ENCODE measurements around the gene UBFD1. TPM values are rescaled to one million over a fixed set of nuclear protein-coding genes. Genes with fewer than 3 reads are reported as not detected.
"Not testable (repeated sequence)": the region's sequence is repeated elsewhere in the genome, so short reads cannot be mapped to it uniquely, and the experiment has no call there.

UBFD1 gene
- polyA plus RNA-seq: 12.4 TPM

GRCh38 chr16:23556881-23557778 lies at the start of gene UBFD1, which contains the start of gene EARS2:
UBFD1 (plus strand) TSS chr16:23557727; CDS start chr16:23557743, 16 bp downstream.
EARS2 (minus strand) TSS chr16:23557350; CDS start chr16:23557343, 7 bp downstream.
- peak within 1 kb of the TSS; percentile 92 to 98 (median 96) for H3K27ac Mint-ChIP-seq
- no peaks in the 10 kb centered on the region for H3K27me3 Mint-ChIP-seq
- peak within 1 kb of the TSS; percentile 93 to 99 (median 96) for H3K4me3 Mint-ChIP-seq
- H3K4me1 Mint-ChIP-seq: peaks cover 8 to 35% (median 22%) of the 10 kb centered on the region in 3 donors
- no peaks in the 10 kb centered on the region for H3K9me3 Mint-ChIP-seq
- no peaks in the 10 kb centered on the region for H3K36me3 Mint-ChIP-seq

- Mint-ChIP-seq H3K9me3 (peaks cover 0 to 2% (median 0%) of the 10 kb centered on the region in 3 donors), H3K27me3 (no peaks in the 10 kb centered on the region), H3K4me1 (peaks cover 39 to 45% (median 39%) of the 10 kb centered on the region in 3 donors), H3K27ac (peak overlapping the region; percentile 86 to 95 (median 92)), H3K4me3 (peak overlapping the region; percentile 92 to 98 (median 94)), H3K36me3 (no peaks in the 10 kb centered on the region)
Observed at GRCh38 chr16:23508589-23509440, 48.7 kb upstream of the UBFD1 start.

GRCh38 chr16:23509441-23509754 lies 48.1 kb upstream of the UBFD1 start:
- H3K27me3 Mint-ChIP-seq: no peaks in the 10 kb centered on the region
- peak overlapping the region; percentile 86 to 95 (median 92) for H3K27ac Mint-ChIP-seq
- H3K4me3 Mint-ChIP-seq: peak overlapping the region; percentile 92 to 98 (median 94)
- peaks cover 0 to 2% (median 0%) of the 10 kb centered on the region in 3 donors for H3K9me3 Mint-ChIP-seq
- no peaks in the 10 kb centered on the region for H3K36me3 Mint-ChIP-seq
- peaks cover 34 to 39% (median 34%) of the 10 kb centered on the region in 3 donors for H3K4me1 Mint-ChIP-seq

- Mint-ChIP-seq H3K27me3 (no peaks in the 10 kb centered on the region), H3K4me3 (peak overlapping the region; percentile 92 to 98 (median 94)), H3K27ac (peak overlapping the region; percentile 86 to 95 (median 92)), H3K9me3 (peaks cover 0 to 2% (median 0%) of the 10 kb centered on the region in 3 donors), H3K36me3 (no peaks in the 10 kb centered on the region), H3K4me1 (peaks cover 30 to 35% (median 32%) of the 10 kb centered on the region in 3 donors)
Observed at GRCh38 chr16:23509782-23510163, 47.8 kb upstream of the UBFD1 start.

GRCh38 chr16:23510164-23510914 lies 47.2 kb upstream of the UBFD1 start, which contains the start of gene GGA2:
GGA2 (minus strand) TSS chr16:23510494; CDS start chr16:23510411, 83 bp downstream.
- Mint-ChIP-seq H3K27me3 (no peaks in the 10 kb centered on the region), H3K36me3 (no peaks in the 10 kb centered on the region), H3K9me3 (peaks cover 0 to 2% (median 0%) of the 10 kb centered on the region in 3 donors), H3K4me3 (peak within 1 kb of the TSS; percentile 92 to 98 (median 94)), H3K4me1 (peaks cover 24 to 30% (median 30%) of the 10 kb centered on the region in 3 donors), H3K27ac (peak within 1 kb of the TSS; percentile 86 to 98 (median 95))

- Mint-ChIP-seq H3K27ac (peak overlapping the region; percentile 81 to 98 (median 88)), H3K4me3 (peak overlapping the region; percentile 84 to 95 (median 88)), H3K4me1 (peaks cover 23 to 30% (median 27%) of the 10 kb centered on the region in 3 donors)
- not testable (repeated sequence) for H3K36me3 Mint-ChIP-seq, H3K27me3 Mint-ChIP-seq, H3K9me3 Mint-ChIP-seq
Observed at GRCh38 chr16:23510915-23511270, 46.6 kb upstream of the UBFD1 start.

GRCh38 chr16:23511731-23512130 lies 45.8 kb upstream of the UBFD1 start:
- H3K27me3 Mint-ChIP-seq: peaks cover 2% of the 10 kb centered on the region
- peaks cover 22 to 28% (median 24%) of the 10 kb centered on the region in 3 donors for H3K4me1 Mint-ChIP-seq
- peak overlapping the region in 3 of 4 donors; percentile 70 to 91 (median 82) for H3K4me3 Mint-ChIP-seq
- peaks cover 0 to 2% (median 0%) of the 10 kb centered on the region in 3 donors for H3K9me3 Mint-ChIP-seq
- H3K36me3 Mint-ChIP-seq: no peaks in the 10 kb centered on the region
- H3K27ac Mint-ChIP-seq: peak overlapping the region in 2 of 3 donors; percentile 67 to 76

GRCh38 chr16:23512168-23512695 lies 45.3 kb upstream of the UBFD1 start:
- H3K4me1 Mint-ChIP-seq: peaks cover 21 to 24% (median 22%) of the 10 kb centered on the region in 3 donors
- peaks cover 2% of the 10 kb centered on the region for H3K27me3 Mint-ChIP-seq
- peak overlapping the region in 2 of 3 donors; percentile 40 to 76 for H3K27ac Mint-ChIP-seq
- no peaks in the 10 kb centered on the region for H3K36me3 Mint-ChIP-seq
- H3K4me3 Mint-ChIP-seq: peak overlapping the region in 1 of 4 donors; percentile 82
- H3K9me3 Mint-ChIP-seq: peaks cover 0 to 2% (median 0%) of the 10 kb centered on the region in 3 donors

- Mint-ChIP-seq H3K27me3 (peaks cover 2% of the 10 kb centered on the region), H3K9me3 (no peaks in the 10 kb centered on the region), H3K4me3 (peak overlapping the region in 1 of 4 donors; percentile 1), H3K4me1 (peaks cover 21 to 34% (median 34%) of the 10 kb centered on the region in 3 donors), H3K36me3 (no peaks in the 10 kb centered on the region), H3K27ac (peak overlapping the region in 1 of 3 donors; percentile 8)
Observed at GRCh38 chr16:23514381-23515152, 43.0 kb upstream of the UBFD1 start.

GRCh38 chr16:23515881-23516280 lies 41.6 kb upstream of the UBFD1 start:
- peak overlapping the region in 1 of 4 donors; percentile 48 for H3K4me3 Mint-ChIP-seq
- no peaks in the 10 kb centered on the region for H3K9me3 Mint-ChIP-seq
- peak overlapping the region; percentile 67 to 88 (median 83) for H3K27ac Mint-ChIP-seq
- H3K36me3 Mint-ChIP-seq: no peaks in the 10 kb centered on the region
- H3K4me1 Mint-ChIP-seq: peaks cover 29 to 41% (median 39%) of the 10 kb centered on the region in 3 donors
- H3K27me3 Mint-ChIP-seq: peaks cover 2% of the 10 kb centered on the region

- H3K36me3 Mint-ChIP-seq: no peaks in the 10 kb centered on the region
- H3K4me3 Mint-ChIP-seq: peak overlapping the region in 3 of 4 donors; percentile 28 to 62 (median 48)
- H3K9me3 Mint-ChIP-seq: no peaks in the 10 kb centered on the region
- H3K27me3 Mint-ChIP-seq: peaks cover 2% of the 10 kb centered on the region
- peak overlapping the region; percentile 57 to 85 (median 83) for H3K27ac Mint-ChIP-seq
- peaks cover 35 to 44% (median 43%) of the 10 kb centered on the region in 3 donors for H3K4me1 Mint-ChIP-seq
Observed at GRCh38 chr16:23516366-23517137, 41.0 kb upstream of the UBFD1 start.

GRCh38 chr16:23518435-23518891 lies 39.1 kb upstream of the UBFD1 start:
- H3K27ac Mint-ChIP-seq: peak overlapping the region; percentile 88 to 92 (median 89)

More at GRCh38 chr16:23518435-23518891, 39.1 kb upstream of the UBFD1 start:
- Mint-ChIP-seq H3K9me3 (no peaks in the 10 kb centered on the region), H3K4me3 (peak overlapping the region; percentile 15 to 94 (median 65)), H3K27me3 (peaks cover 2% of the 10 kb centered on the region), H3K36me3 (peaks cover 3% of the 10 kb centered on the region), H3K4me1 (peaks cover 37 to 47% (median 47%) of the 10 kb centered on the region in 3 donors)

All from IgD-negative memory B cell (primary cell).